Nephron progenitor cell (in vitro differentiated cells): Measurements from ENCODE around the gene CRACDL.

Source experiments
- DNase-seq: peaks from one replicate; pipeline ENCODE4 v3.0.0; 2021
- H3K27ac Mint-ChIP-seq: 2 replicates; pipeline ENCODE4 v1.8.0; 2021; ENCODE audit warnings: mild to moderate bottlenecking, moderate library complexity, mixed read lengths
- H3K27me3 Mint-ChIP-seq: 2 replicates; pipeline ENCODE4 v1.8.0; 2021; ENCODE audit warnings: mild to moderate bottlenecking, low read depth, mixed read lengths; ENCODE audit not compliant: poor library complexity
- H3K36me3 Mint-ChIP-seq: 2 replicates; pipeline ENCODE4 v1.8.0; 2021; ENCODE audit warnings: low read depth, mixed read lengths
- H3K4me1 Mint-ChIP-seq: 2 replicates; pipeline ENCODE4 v1.8.0; 2021; ENCODE audit warnings: mixed read lengths
- H3K4me3 Mint-ChIP-seq: 2 replicates; pipeline ENCODE4 v1.8.0; 2021; ENCODE audit warnings: mild to moderate bottlenecking, moderate library complexity, mixed read lengths
- H3K9me3 Mint-ChIP-seq: 2 replicates; pipeline ENCODE4 v1.8.0; 2021; ENCODE audit warnings: mild to moderate bottlenecking, moderate library complexity, mixed read lengths
- TF ChIP-seq, protein P1 (sequence below): fragments of 200-600 bp; sonication (generic); IDR thresholded peaks from 2 replicates; pipeline ENCODE4 v1.5.0; 2021; ENCODE audit warnings: antibody characterized with exemption

CRACDL gene, protein sequence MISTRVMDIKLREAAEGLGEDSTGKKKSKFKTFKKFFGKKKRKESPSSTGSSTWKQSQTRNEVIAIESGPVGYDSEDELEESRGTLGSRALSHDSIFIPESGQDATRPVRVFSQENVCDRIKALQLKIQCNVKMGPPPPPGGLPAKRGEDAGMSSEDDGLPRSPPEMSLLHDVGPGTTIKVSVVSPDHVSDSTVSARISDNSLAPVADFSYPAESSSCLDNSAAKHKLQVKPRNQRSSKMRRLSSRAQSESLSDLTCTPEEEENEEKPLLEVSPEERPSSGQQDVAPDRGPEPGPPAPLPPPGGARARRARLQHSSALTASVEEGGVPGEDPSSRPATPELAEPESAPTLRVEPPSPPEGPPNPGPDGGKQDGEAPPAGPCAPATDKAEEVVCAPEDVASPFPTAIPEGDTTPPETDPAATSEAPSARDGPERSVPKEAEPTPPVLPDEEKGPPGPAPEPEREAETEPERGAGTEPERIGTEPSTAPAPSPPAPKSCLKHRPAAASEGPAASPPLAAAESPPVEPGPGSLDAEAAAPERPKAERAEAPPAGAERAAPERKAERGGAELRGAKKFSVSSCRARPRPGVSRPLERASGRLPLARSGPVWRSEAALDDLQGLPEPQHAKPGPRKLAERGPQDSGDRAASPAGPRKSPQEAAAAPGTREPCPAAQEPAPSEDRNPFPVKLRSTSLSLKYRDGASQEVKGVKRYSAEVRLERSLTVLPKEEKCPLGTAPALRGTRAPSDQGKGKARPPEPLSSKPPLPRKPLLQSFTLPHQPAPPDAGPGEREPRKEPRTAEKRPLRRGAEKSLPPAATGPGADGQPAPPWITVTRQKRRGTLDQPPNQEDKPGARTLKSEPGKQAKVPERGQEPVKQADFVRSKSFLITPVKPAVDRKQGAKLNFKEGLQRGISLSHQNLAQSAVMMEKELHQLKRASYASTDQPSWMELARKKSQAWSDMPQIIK

DNA sequence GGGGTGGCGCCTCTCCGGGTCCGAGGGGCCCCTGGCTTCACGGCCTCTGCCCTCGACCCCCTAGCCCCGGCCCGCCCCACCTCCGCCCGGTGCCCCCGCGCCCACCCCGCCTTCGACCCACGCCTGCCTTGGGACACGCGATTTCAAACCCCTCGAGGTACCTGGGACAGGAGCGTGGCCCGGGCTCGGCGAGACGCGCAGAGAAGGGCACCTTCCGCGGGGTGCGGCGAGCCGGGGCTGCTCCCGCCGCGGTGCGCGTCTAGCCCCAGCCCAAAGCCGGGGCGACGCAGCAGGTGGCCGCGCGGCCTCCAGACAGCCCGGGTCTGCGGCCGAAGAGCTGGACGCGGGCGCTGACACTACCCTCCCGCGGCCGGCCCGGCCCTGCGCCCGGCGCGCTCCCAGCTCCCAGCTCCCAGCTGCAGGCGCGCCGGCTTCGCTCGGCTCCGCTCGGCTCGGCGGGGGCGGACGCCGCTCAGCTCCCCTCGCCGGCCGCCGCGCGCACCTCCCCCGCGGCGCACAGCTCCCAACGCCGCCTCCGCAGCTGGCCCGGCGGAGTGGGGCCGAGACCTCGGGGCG is at the start of gene CRACDL:
CRACDL (minus strand) TSS at position 449 of the 576 bp plus-strand sequence. CDS start 89,425 bp downstream, outside the sequence.
- Mint-ChIP-seq H3K4me3 (peak within 1 kb of the TSS; percentile 80), H3K9me3 (no peaks in the 10 kb centered on the region), H3K36me3 (no peaks in the 10 kb centered on the region), H3K27me3 (peaks cover 70% of the 10 kb centered on the region), H3K27ac (no peak within 1 kb of the TSS), H3K4me1 (peaks cover 42% of the 10 kb centered on the region)
- DNase-seq = peak; percentile 73
- TF ChIP-seq, protein P1, sequence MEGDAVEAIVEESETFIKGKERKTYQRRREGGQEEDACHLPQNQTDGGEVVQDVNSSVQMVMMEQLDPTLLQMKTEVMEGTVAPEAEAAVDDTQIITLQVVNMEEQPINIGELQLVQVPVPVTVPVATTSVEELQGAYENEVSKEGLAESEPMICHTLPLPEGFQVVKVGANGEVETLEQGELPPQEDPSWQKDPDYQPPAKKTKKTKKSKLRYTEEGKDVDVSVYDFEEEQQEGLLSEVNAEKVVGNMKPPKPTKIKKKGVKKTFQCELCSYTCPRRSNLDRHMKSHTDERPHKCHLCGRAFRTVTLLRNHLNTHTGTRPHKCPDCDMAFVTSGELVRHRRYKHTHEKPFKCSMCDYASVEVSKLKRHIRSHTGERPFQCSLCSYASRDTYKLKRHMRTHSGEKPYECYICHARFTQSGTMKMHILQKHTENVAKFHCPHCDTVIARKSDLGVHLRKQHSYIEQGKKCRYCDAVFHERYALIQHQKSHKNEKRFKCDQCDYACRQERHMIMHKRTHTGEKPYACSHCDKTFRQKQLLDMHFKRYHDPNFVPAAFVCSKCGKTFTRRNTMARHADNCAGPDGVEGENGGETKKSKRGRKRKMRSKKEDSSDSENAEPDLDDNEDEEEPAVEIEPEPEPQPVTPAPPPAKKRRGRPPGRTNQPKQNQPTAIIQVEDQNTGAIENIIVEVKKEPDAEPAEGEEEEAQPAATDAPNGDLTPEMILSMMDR = no peak

DNA sequence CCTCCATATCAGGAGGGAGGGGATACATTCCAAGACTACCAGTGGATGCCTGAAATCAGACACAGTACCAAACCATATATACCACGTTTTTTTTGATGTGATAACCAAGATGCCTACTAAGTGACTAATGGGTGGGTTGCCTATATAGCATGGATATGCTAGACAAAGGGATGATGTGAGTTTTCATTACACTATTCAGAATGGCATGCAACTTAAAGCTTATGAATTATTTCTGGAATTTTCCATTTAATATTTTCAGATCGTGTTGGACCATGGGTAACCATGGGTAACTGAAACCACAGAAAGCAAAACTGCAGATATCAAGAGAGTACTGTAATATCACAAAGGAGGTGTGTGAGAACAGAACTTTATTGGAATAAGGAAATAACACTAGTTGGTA is 39.6 kb upstream of the CRACDL start:
- Mint-ChIP-seq H3K27me3 (peaks cover 2% of the 10 kb centered on the region), H3K4me1 (no peaks in the 10 kb centered on the region), H3K4me3 (no peak overlapping the region), H3K27ac (no peak overlapping the region), H3K36me3 (peaks cover 44% of the 10 kb centered on the region), H3K9me3 (peaks cover 84% of the 10 kb centered on the region)
- DNase-seq = no peak
- TF ChIP-seq, protein P1 = no peak

DNA sequence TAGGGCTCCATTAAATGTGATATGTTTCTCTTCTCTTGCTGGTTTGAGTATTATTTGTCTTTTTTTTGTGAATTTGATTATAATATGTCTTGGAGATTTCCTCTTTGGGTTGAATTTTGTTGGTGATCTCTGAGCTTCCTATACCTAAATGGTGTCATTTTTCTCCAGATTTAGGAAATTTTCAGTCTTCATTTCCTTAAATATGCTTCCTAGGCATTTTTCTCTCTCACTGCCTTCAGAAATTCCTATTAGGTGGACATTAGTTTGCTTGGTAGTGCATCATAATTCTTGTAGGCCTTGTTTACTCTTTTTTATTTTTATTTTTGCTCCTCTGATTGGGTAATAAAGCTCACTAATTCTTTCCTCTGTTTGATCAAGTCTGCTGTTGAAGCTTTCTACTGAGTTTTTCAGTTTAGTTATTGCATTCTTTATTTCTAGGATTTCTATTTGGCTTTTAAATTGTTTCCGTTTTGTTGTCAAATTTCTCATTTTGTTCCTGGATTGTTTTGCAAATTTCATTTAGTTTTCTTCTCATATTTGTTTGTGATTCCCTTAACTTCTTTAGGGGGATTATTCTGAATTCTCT is 36.6 kb upstream of the CRACDL start:
- H3K4me1 Mint-ChIP-seq = no peaks in the 10 kb centered on the region
- TF ChIP-seq, protein P1 = no peak
- H3K4me3 Mint-ChIP-seq = no peak overlapping the region
- H3K27ac Mint-ChIP-seq = no peak overlapping the region
- peaks cover 91% of the 10 kb centered on the region for H3K9me3 Mint-ChIP-seq
- H3K36me3 Mint-ChIP-seq = peaks cover 43% of the 10 kb centered on the region
- no peak for DNase-seq
- no peaks in the 10 kb centered on the region for H3K27me3 Mint-ChIP-seq

DNA sequence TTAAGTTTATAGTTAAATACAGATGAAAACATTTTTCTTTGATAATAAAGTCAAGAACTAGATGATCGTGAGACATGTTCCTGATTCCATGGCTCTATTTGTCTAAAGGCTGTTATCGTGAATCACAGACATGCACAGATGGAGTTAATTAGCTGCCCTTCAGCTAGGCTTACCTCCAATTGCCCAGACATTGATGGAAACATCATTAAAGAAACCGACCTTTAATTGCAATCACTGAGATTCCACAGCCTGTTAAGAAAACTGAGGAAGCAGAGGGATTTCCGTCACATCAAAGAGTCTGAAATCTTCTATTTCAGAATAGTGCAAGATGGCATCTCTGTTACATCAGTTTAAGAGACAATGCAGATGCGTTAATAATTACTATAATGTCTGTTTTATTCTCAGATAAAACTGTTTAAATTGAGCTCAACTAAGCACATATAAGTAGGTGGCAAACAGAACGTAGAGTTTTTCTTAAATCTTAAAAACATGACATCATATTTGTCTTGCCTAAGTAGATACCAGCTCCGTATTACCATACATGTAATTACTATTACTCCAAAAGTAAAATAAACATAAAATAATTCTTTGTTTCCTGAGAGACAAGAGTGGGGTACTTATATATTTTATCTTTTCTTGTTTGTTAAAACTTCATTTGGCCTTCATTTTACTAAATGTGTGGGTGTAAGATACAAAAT is 23.9 kb upstream of the CRACDL start:
- Mint-ChIP-seq H3K4me3 (no peak overlapping the region), H3K27ac (no peak overlapping the region), H3K9me3 (peaks cover 33% of the 10 kb centered on the region), H3K36me3 (no peaks in the 10 kb centered on the region), H3K27me3 (peaks cover 26% of the 10 kb centered on the region), H3K4me1 (peaks cover 4% of the 10 kb centered on the region)
- no peak for DNase-seq
- TF ChIP-seq, protein P1 = no peak

DNA sequence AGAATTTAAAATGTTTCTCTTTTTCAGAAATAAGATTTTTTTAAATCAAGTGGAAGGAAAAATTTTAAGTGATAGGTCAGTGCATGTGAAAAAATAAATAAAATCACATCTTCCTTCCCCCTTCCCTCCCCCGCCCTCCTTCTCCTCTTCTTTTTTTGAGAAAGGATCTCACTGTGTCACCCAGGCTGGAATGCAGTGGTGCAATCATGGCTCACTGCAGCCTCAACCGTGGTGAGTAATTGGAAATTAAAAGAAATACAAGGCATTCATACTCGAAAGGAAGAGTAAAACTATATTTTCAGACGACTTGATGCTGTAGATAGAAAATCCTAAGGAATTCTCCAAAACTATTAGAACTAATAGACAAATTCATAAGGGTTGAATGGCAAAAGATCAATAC is 16.9 kb upstream of the CRACDL start:
- no peak overlapping the region for H3K27ac Mint-ChIP-seq
- H3K27me3 Mint-ChIP-seq = peaks cover 16% of the 10 kb centered on the region
- TF ChIP-seq, protein P1 = no peak
- no peaks in the 10 kb centered on the region for H3K36me3 Mint-ChIP-seq
- no peak for DNase-seq
- H3K9me3 Mint-ChIP-seq = no peaks in the 10 kb centered on the region
- no peaks in the 10 kb centered on the region for H3K4me1 Mint-ChIP-seq
- no peak overlapping the region for H3K4me3 Mint-ChIP-seq
